IMR-90 (cell line): ENCODE data around the gene CKLF. TPM values are rescaled to one million over a fixed set of nuclear protein-coding genes. Genes with fewer than 3 reads are reported as not detected.

ENCODE experiments used
- ATAC-seq: fragments of 200-7000 bp; cut with Tn5 transposase; 2 replicates; pipeline ENCODE4 v1.9.1; 2020; ENCODE audit warnings: low read depth, mild to moderate bottlenecking, moderate library complexity
- BruUV-seq: library from RNA; stranded (reverse); fragments of 400-500 nt; replicated peaks from 2 replicates; lab custom pipeline; 2021; lab: Mats Ljungman, UMichigan
- CTCF ChIA-PET: fragments of 300-600 bp; formaldehyde crosslinking; extraction: SDS; loops from one replicate; lab custom pipeline; 2021; ENCODE audit warnings: antibody characterized with exemption; lab: Yijun Ruan, JAX
- POLR2A ChIA-PET: fragments of 300-600 bp; sonication (Branson Sonifier 250); formaldehyde crosslinking; loops from one replicate; lab custom pipeline; 2022; ENCODE audit warnings: antibody characterized with exemption; ENCODE audit not compliant: unreplicated experiment; lab: Charles Lee
- DNase-seq: peaks from one replicate; pipeline ENCODE4 v3.0.0; 2013
- H2AFZ ChIP-seq: replicated peaks from 2 replicates; pipeline ENCODE3; 2013; ENCODE audit warnings: low read length, mild to moderate bottlenecking; ENCODE audit not compliant: poor library complexity
- H2AK5ac ChIP-seq: 2 replicates; pipeline ENCODE4 v1.6.1; 2013; ENCODE audit warnings: low read depth, low read length, inconsistent platforms
- H2AK9ac ChIP-seq: replicated peaks from 2 replicates; pipeline ENCODE3; 2013; ENCODE audit warnings: mild to moderate bottlenecking, low read depth, low read length, moderate library complexity; ENCODE audit not compliant: poor library complexity
- H2BK120ac ChIP-seq: 2 replicates; pipeline ENCODE4 v1.6.1; 2013; ENCODE audit warnings: low read depth, low read length, inconsistent platforms
- H2BK15ac ChIP-seq: 3 replicates; pipeline ENCODE4 v1.6.1; 2013; ENCODE audit warnings: low read depth, low read length, inconsistent platforms
- H2BK20ac ChIP-seq: 2 replicates; pipeline ENCODE4 v1.6.1; 2013; ENCODE audit warnings: low read depth, mild to moderate bottlenecking, inconsistent platforms, low read length, moderate library complexity
- H2BK5ac ChIP-seq: 2 replicates; pipeline ENCODE4 v1.6.1; 2013; ENCODE audit warnings: mild to moderate bottlenecking, low read depth, low read length, inconsistent platforms; ENCODE audit not compliant: poor library complexity, severe bottlenecking
- H3K14ac ChIP-seq: replicated peaks from 2 replicates; pipeline ENCODE4 v1.6.1; 2013; ENCODE audit warnings: low read depth, low read length, inconsistent platforms
- H3K18ac ChIP-seq: 2 replicates; pipeline ENCODE4 v1.6.1; 2013; ENCODE audit warnings: low read depth, low read length, control low read depth
- H3K23ac ChIP-seq: 2 replicates; pipeline ENCODE4 v1.6.1; 2013; ENCODE audit warnings: low read depth, low read length, inconsistent platforms
- H3K27ac ChIP-seq: 2 replicates; pipeline ENCODE4 v1.5.1; 2013; ENCODE audit warnings: mild to moderate bottlenecking, control low read depth, low read length; ENCODE audit not compliant: insufficient read depth
- H3K27me3 ChIP-seq: 2 replicates; pipeline ENCODE4 v1.6.1; 2013; ENCODE audit warnings: low read length; ENCODE audit not compliant: control insufficient read depth, insufficient read depth
- H3K36me3 ChIP-seq: 2 replicates; pipeline ENCODE4 v1.6.1; 2013; ENCODE audit warnings: low read length, mixed read lengths; ENCODE audit not compliant: control insufficient read depth, insufficient read depth
- H3K4ac ChIP-seq: 2 replicates; pipeline ENCODE4 v1.6.1; 2013; ENCODE audit warnings: low read depth, low read length, inconsistent platforms
- H3K4me1 ChIP-seq: 2 replicates; pipeline ENCODE4 v1.6.1; 2013; ENCODE audit warnings: low read length, mixed read lengths; ENCODE audit not compliant: control insufficient read depth, insufficient read depth
- H3K4me2 ChIP-seq: 2 replicates; pipeline ENCODE4 v1.6.1; 2013; ENCODE audit warnings: low read depth, mild to moderate bottlenecking, control low read depth, low read length, moderate library complexity
- H3K4me3 ChIP-seq: 2 replicates; pipeline ENCODE4 v1.5.1; 2013; ENCODE audit warnings: low read depth, mild to moderate bottlenecking, control low read depth, low read length, moderate library complexity; ENCODE audit not compliant: insufficient read depth
- H3K56ac ChIP-seq: 2 replicates; pipeline ENCODE4 v1.6.1; 2013; ENCODE audit warnings: low read length, inconsistent platforms; ENCODE audit not compliant: insufficient read depth; ENCODE audit errors: extremely low read depth
- H3K79me1 ChIP-seq, 2 experiments: 2 replicates each; pipeline ENCODE4 v1.6.1; 2013; ENCODE audit warnings: low read length in 2 of 2, inconsistent platforms in 1 of 2, low read depth in 1 of 2
- H3K9ac ChIP-seq: 2 replicates; pipeline ENCODE4 v1.6.1; 2013; ENCODE audit warnings: low read depth, low read length, control low read depth
- H3K9me1 ChIP-seq: 2 replicates; pipeline ENCODE4 v1.6.1; 2013; ENCODE audit warnings: low read length, inconsistent platforms; ENCODE audit not compliant: insufficient read depth
- H3K9me3 ChIP-seq: 2 replicates; pipeline ENCODE4 v1.6.1; 2013; ENCODE audit warnings: low read length; ENCODE audit not compliant: control insufficient read depth, insufficient read depth
- H4K20me1 ChIP-seq: 2 replicates; pipeline ENCODE4 v1.6.1; 2013; ENCODE audit warnings: low read length, inconsistent platforms; ENCODE audit not compliant: insufficient read depth
- H4K5ac ChIP-seq: 2 replicates; pipeline ENCODE4 v1.6.1; 2013; ENCODE audit warnings: mild to moderate bottlenecking, low read depth, low read length, control low read depth
- H4K8ac ChIP-seq, 2 experiments: 2 replicates each; pipeline ENCODE4 v1.6.1; 2013; ENCODE audit warnings: low read depth in 2 of 2, low read length in 2 of 2, control low read depth in 1 of 2, inconsistent platforms in 1 of 2
- H4K91ac ChIP-seq: 2 replicates; pipeline ENCODE4 v1.6.1; 2013; ENCODE audit warnings: low read depth, low read length, inconsistent platforms; ENCODE audit not compliant: insufficient read depth
- BHLHE40 ChIP-seq: fragments of 150-350 bp; IDR thresholded peaks from 2 replicates; pipeline ENCODE4 v1.6.1; 2016; ENCODE audit warnings: mild to moderate bottlenecking, low read depth, low read length
- CEBPB ChIP-seq: IDR thresholded peaks from 2 replicates; pipeline ENCODE4 v1.6.1; 2012; ENCODE audit warnings: low read depth, low read length, improper control_type of control experiment
- CHD1 ChIP-seq: IDR thresholded peaks from 2 replicates; pipeline ENCODE4 v1.6.1; 2012; ENCODE audit warnings: low read depth, low read length, improper control_type of control experiment
- CTCF ChIP-seq: conservative IDR thresholded peaks from 2 replicates; pipeline ENCODE4 v1.5.1; 2012; ENCODE audit warnings: mild to moderate bottlenecking, low read depth, low read length, improper control_type of control experiment
- ELK1 ChIP-seq: fragments of 150-350 bp; IDR thresholded peaks from 2 replicates; pipeline ENCODE4 v1.6.1; 2016; ENCODE audit warnings: low read depth, mild to moderate bottlenecking, low read length, moderate library complexity, borderline replicate concordance
- FOS ChIP-seq: fragments of 150-350 bp; IDR thresholded peaks from 2 replicates; pipeline ENCODE4 v1.6.1; 2016; ENCODE audit warnings: low read depth, low read length
- MAFK ChIP-seq: IDR thresholded peaks from 2 replicates; pipeline ENCODE4 v1.6.1; 2012; ENCODE audit warnings: low read depth, low read length, improper control_type of control experiment
- MAZ ChIP-seq: IDR thresholded peaks from 2 replicates; pipeline ENCODE4 v1.6.1; 2012; ENCODE audit warnings: low read depth, mild to moderate bottlenecking, low read length, improper control_type of control experiment, moderate library complexity, borderline replicate concordance
- MXI1 ChIP-seq: IDR thresholded peaks from 2 replicates; pipeline ENCODE4 v1.6.1; 2012; ENCODE audit warnings: low read depth, mild to moderate bottlenecking, low read length, moderate library complexity, borderline replicate concordance
- NFE2L2 ChIP-seq: fragments of 150-350 bp; IDR thresholded peaks from 2 replicates; pipeline ENCODE4 v1.6.1; 2016; ENCODE audit warnings: low read depth, mild to moderate bottlenecking, low read length
- POLR2A ChIP-seq: IDR thresholded peaks from 2 replicates; pipeline ENCODE4 v1.6.1; 2012; ENCODE audit warnings: mild to moderate bottlenecking, low read depth, low read length
- RAD21 ChIP-seq: IDR thresholded peaks from 2 replicates; pipeline ENCODE4 v1.6.1; 2012; ENCODE audit warnings: low read length, improper control_type of control experiment
- RCOR1 ChIP-seq: IDR thresholded peaks from 2 replicates; pipeline ENCODE4 v1.6.1; 2012; ENCODE audit warnings: mild to moderate bottlenecking, low read length, improper control_type of control experiment; ENCODE audit not compliant: insufficient replicate concordance
- RFX5 ChIP-seq: IDR thresholded peaks from 2 replicates; pipeline ENCODE4 v1.8.0; 2012; ENCODE audit warnings: low read depth, mild to moderate bottlenecking, low read length, moderate library complexity
- SMC3 ChIP-seq: fragments of 150-350 bp; IDR thresholded peaks from 2 replicates; pipeline ENCODE4 v1.6.1; 2016; ENCODE audit warnings: low read depth, mild to moderate bottlenecking, antibody characterized with exemption, low read length, moderate library complexity
- USF2 ChIP-seq: fragments of 150-350 bp; IDR thresholded peaks from 2 replicates; pipeline ENCODE4 v1.6.1; 2017; ENCODE audit warnings: mild to moderate bottlenecking, antibody characterized with exemption, low read length, low read depth
- WGBS, 2 experiments: methylation state at CpG; one replicate each; pipeline versions ENCODE4 v1.1.5 to v1.1.7; 2013; ENCODE audit warnings: missing lambda C conversion rate in 2 of 2; ENCODE audit not compliant: insufficient read length in 1 of 2; ENCODE audit errors: extremely low coverage in 2 of 2; 5-methylcytosine and 5-hydroxymethylcytosine counted together
- dilution Hi-C: fragments of 300-500 bp; cut with HindIII; formaldehyde crosslinking; loops from one replicate; pipeline ENCODE4 v1.14.3; 2018; ENCODE audit warnings: low sequenced_read_pairs; ENCODE audit not compliant: unreplicated experiment
- in situ Hi-C: fragments of 300-500 bp; cut with MboI; formaldehyde crosslinking; loops from 3 replicates; pipeline ENCODE4 v1.14.3; 2019; ENCODE audit warnings: low sequenced_read_pairs, inconsistent platforms, mixed read lengths
- intact Hi-C: fragments of 100-400 bp; cut with micrococcal nuclease; formaldehyde crosslinking; loops from 2 replicates; pipeline ENCODE4 v1.10.0; 2022
- polyA plus RNA-seq, 3 experiments: library from polyadenylated mRNA; depleted of rRNA; stranded (reverse); fragments of >200 nt; gene quantifications; 2 replicates each; pipeline ENCODE4 v1.2.3, GENCODE V29; 2012; ENCODE audit warnings: low replicate concordance in 1 of 3
- total RNA-seq: library from RNA; depleted of rRNA; stranded (reverse); fragments of >200 nt; gene quantifications from 2 replicates; pipeline ENCODE4 v1.2.3, GENCODE V29; 2012

CKLF gene
- total and polyA plus RNA-seq, 2 of the 4 experiments (the other 2 are of a cell fraction) = 60.8 to 92.2 TPM

GRCh38 chr16:66610111-66610820 is 57.9 kb downstream of the CKLF start:
- H3K14ac ChIP-seq = no peak overlapping the region

More at GRCh38 chr16:66610111-66610820, 57.9 kb downstream of the CKLF start:
- Histone ChIP-seq H2BK20ac (no peak overlapping the region), H3K9me3 (no peaks in the 10 kb centered on the region), H3K56ac (no peak overlapping the region), H3K9me1 (peaks cover 10% of the 10 kb centered on the region), H3K36me3 (peaks cover 53% of the 10 kb centered on the region), H2AFZ (no peak overlapping the region), H3K4me3 (no peak overlapping the region), H3K27me3 (no peaks in the 10 kb centered on the region), H2BK15ac (no peak overlapping the region), H4K8ac (no peak overlapping the region), H3K79me1 (peaks cover 16 to 47% of the 10 kb centered on the region in 2 experiments), H4K91ac (no peak overlapping the region), H3K4me1 (peaks cover 19% of the 10 kb centered on the region), H2AK5ac (no peak overlapping the region), H4K5ac (no peak overlapping the region), H3K4ac (peak overlapping the region; percentile 3; the same call in 1 of the 2 replicates), H3K4me2 (no peak overlapping the region), H2AK9ac (peak overlapping the region; percentile 34), H2BK5ac (no peak overlapping the region), H3K27ac (no peak overlapping the region), H3K23ac (no peak overlapping the region), H3K9ac (no peak overlapping the region), H2BK120ac (no peak overlapping the region), H3K18ac (no peak overlapping the region), H4K20me1 (peaks cover 17% of the 10 kb centered on the region)
- no TSS peak for BruUV-seq
- in situ Hi-C loops = no loop called here
- dilution Hi-C loops = no loop called here
- DNase-seq = no peak
- no peak for ATAC-seq
- ChIA-PET CTCF (no interaction called here), POLR2A (no interaction called here)
- intact Hi-C loops = no loop called here
- 80% methylated on average over 3 of the region's 14 CpGs; no CpG with 5 or more reads in 1 of the 2 experiments for whole genome bisulfite sequencing, 2 experiments
- TF ChIP-seq CHD1 (no peak), MXI1 (no peak), NFE2L2 (no peak), RFX5 (no peak), CTCF (no peak), POLR2A (no peak), MAZ (no peak), BHLHE40 (no peak), MAFK (no peak), USF2 (no peak), FOS (no peak), ELK1 (no peak), CEBPB (no peak), SMC3 (no peak), RAD21 (no peak), RCOR1 (no peak)
